K562 (cell line): ENCODE results near the gene PPP4C. TPM values are rescaled to one million over a fixed set of nuclear protein-coding genes. Genes with fewer than 3 reads are reported as not detected.

Source experiments
- NCOA2 ChIP-seq, 2 experiments: fragments of 450-650 bp; IDR thresholded peaks; 2 replicates each; pipeline ENCODE4 v1.6.1; 2018; ENCODE audit warnings: mild to moderate bottlenecking in 2 of 2, moderate library complexity in 1 of 2; ENCODE audit not compliant: partially characterized antibody in 2 of 2
- SRF ChIP-seq, 2 experiments: fragments of 250-450, 450-650 bp in 1 of 2; sonication (Bioruptor Pico) in 1 of 2; sonication (generic) in 1 of 2; formaldehyde crosslinking; IDR thresholded peaks; 2 replicates each; pipeline versions ENCODE4 v1.5.0 to v1.5.1; 2020 to 2022; ENCODE audit warnings: mild to moderate bottlenecking in 1 of 2, missing genetic modification reagents in 1 of 2
- ZFX ChIP-seq: sonication (generic); formaldehyde crosslinking; IDR thresholded peaks from 2 replicates; pipeline ENCODE4 v1.8.0; 2022; ENCODE audit warnings: mild to moderate bottlenecking, missing genetic modification reagents, moderate library complexity
- polyA plus RNA-seq, 8 experiments: library from polyadenylated mRNA; depleted of rRNA in 4 of 8; stranded (reverse) in 5 of 8; unstranded in 3 of 8; fragments of >200 nt; fragmentation: Nextera tagmentation in 2 of 8; fragmentation: Illumina TruSeq in 1 of 8; extraction: Ambion mirVana in 2 of 8; extraction: Trizol in 1 of 8; gene quantifications; 2 replicates each; pipeline versions ENCODE4 v1.2.1 to v1.2.3, GENCODE V29; 2011 to 2014; ENCODE audit warnings: inconsistent platforms in 1 of 8, missing spikeins in 1 of 8
- total RNA-seq, 7 experiments: library from RNA; depleted of rRNA in 6 of 7; stranded (reverse); fragments of >200 nt in 6 of 7; fragmentation: Illumina TruSeq in 2 of 7; extraction: Trizol in 2 of 7; gene quantifications; 2 replicates each; pipeline versions ENCODE4 v1.2.1 to v1.2.3, GENCODE V29; 2011 to 2021; ENCODE audit warnings: low replicate concordance in 1 of 7
- TF ChIP-seq, protein P1 (sequence below): fragments of 250-450 bp; sonication (Bioruptor Pico); IDR thresholded peaks from 2 replicates; pipeline ENCODE4 v1.5.0; 2021
- TF ChIP-seq, protein P2 (sequence below), 2 experiments: IDR thresholded peaks; 2 replicates each; pipeline ENCODE4 v1.6.1; 2012; ENCODE audit warnings: improper control_type of control experiment in 2 of 2, low read depth in 2 of 2, low read length in 2 of 2, borderline replicate concordance in 1 of 2
- TF ChIP-seq, protein P3 (sequence below): fragments of 450-650 bp; IDR thresholded peaks from 2 replicates; pipeline ENCODE4 v1.6.1; 2016
- TF ChIP-seq, protein P4 (sequence below): fragments of 450-650 bp; IDR thresholded peaks from 2 replicates; pipeline ENCODE4 v1.6.1; 2016; ENCODE audit warnings: low read depth, mild to moderate bottlenecking, moderate library complexity
- TF ChIP-seq, protein P5 (sequence below): fragments of 200-800 bp; sonication (Bioruptor generic); IDR thresholded peaks from 2 replicates; pipeline ENCODE4 v1.6.1; 2017; ENCODE audit warnings: missing genetic modification characterization, missing compliant biosample characterization
- TF ChIP-seq, protein P6 (sequence below): fragments of 250-450 bp; sonication (Bioruptor Pico); IDR thresholded peaks from 2 replicates; pipeline ENCODE4 v1.4.0; 2020
- TF ChIP-seq, protein P7 (sequence below): conservative IDR thresholded peaks from 2 replicates; pipeline ENCODE4 v1.6.1; 2011; ENCODE audit warnings: low read depth, mild to moderate bottlenecking, low read length; ENCODE audit not compliant: control insufficient read depth

Gene PPP4C
- total and polyA plus RNA-seq, 9 of the 15 experiments (the other 6 are each of a cell fraction or from before 2014, with no cell fraction given): 3.5 to 183 (median 131) TPM

DNA sequence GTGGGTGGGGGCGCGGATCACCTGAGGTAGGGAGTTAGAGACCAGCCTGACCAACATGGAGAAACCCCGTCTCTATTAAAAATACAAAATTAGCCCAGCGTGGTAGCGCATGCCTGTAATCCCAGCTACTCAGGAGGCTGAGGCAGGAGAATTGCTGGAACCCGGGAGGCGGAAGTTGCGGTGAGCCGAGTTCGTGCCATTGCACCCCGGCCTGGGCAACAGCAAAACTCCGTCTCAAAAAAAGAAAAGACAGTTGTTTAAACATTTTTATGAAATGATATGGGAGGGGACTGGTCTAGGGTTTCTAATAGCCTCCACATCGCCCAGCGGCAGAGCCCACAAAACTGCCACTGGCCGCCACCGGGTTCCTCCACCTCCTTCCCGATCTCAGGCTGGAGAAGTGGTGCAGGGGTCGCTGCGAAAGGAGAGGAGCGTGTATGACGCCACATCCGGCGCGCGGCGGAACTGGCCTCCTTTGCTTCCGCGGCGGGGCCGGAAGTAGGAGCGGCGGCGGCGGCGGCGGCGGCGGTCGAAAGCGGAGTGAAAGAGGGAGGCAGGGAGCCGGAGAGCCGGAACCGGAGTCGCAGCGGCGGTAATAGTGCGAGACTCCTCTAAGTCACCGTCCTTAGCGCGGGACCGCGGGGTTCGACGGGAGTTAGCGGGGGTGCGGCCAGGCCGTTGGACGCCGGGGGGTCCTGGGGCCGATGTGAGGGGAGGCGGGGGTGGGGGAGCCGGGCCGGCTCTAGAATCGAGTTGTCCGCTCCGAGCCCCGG is at the start of gene PPP4C (continued):
- TF ChIP-seq, protein P1, sequence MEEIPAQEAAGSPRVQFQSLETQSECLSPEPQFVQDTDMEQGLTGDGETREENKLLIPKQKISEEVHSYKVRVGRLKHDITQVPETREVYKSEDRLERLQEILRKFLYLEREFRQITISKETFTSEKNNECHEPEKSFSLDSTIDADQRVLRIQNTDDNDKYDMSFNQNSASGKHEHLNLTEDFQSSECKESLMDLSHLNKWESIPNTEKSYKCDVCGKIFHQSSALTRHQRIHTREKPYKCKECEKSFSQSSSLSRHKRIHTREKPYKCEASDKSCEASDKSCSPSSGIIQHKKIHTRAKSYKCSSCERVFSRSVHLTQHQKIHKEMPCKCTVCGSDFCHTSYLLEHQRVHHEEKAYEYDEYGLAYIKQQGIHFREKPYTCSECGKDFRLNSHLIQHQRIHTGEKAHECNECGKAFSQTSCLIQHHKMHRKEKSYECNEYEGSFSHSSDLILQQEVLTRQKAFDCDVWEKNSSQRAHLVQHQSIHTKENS: no peak
- TF ChIP-seq, protein P2, sequence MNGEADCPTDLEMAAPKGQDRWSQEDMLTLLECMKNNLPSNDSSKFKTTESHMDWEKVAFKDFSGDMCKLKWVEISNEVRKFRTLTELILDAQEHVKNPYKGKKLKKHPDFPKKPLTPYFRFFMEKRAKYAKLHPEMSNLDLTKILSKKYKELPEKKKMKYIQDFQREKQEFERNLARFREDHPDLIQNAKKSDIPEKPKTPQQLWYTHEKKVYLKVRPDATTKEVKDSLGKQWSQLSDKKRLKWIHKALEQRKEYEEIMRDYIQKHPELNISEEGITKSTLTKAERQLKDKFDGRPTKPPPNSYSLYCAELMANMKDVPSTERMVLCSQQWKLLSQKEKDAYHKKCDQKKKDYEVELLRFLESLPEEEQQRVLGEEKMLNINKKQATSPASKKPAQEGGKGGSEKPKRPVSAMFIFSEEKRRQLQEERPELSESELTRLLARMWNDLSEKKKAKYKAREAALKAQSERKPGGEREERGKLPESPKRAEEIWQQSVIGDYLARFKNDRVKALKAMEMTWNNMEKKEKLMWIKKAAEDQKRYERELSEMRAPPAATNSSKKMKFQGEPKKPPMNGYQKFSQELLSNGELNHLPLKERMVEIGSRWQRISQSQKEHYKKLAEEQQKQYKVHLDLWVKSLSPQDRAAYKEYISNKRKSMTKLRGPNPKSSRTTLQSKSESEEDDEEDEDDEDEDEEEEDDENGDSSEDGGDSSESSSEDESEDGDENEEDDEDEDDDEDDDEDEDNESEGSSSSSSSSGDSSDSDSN (IDR thresholded peaks at IDR 0.05; ENCODE audit: borderline replicate concordance in 1 of 2, low read depth in 2 of 2, low read length in 2 of 2): 0 out of 4 replicates have a peak, but pooled peaks of 1 of the 2 experiments have one; percentile 31
- TF ChIP-seq SRF (CRISPR knock-in tag; IDR thresholded peaks at IDR 0.05) (no peak), NCOA2 (IDR thresholded peaks at IDR 0.05; ENCODE audit: partially characterized antibody in 2 of 2) (no peak), ZFX (CRISPR knock-in tag) (peak; percentile 65)
- TF ChIP-seq, protein P3, sequence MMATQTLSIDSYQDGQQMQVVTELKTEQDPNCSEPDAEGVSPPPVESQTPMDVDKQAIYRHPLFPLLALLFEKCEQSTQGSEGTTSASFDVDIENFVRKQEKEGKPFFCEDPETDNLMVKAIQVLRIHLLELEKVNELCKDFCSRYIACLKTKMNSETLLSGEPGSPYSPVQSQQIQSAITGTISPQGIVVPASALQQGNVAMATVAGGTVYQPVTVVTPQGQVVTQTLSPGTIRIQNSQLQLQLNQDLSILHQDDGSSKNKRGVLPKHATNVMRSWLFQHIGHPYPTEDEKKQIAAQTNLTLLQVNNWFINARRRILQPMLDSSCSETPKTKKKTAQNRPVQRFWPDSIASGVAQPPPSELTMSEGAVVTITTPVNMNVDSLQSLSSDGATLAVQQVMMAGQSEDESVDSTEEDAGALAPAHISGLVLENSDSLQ: no peak
- TF ChIP-seq, protein P4, sequence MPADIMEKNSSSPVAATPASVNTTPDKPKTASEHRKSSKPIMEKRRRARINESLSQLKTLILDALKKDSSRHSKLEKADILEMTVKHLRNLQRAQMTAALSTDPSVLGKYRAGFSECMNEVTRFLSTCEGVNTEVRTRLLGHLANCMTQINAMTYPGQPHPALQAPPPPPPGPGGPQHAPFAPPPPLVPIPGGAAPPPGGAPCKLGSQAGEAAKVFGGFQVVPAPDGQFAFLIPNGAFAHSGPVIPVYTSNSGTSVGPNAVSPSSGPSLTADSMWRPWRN: 0 out of 2 replicates have a peak, but pooled peaks have one; percentile 31
- TF ChIP-seq, protein P5, sequence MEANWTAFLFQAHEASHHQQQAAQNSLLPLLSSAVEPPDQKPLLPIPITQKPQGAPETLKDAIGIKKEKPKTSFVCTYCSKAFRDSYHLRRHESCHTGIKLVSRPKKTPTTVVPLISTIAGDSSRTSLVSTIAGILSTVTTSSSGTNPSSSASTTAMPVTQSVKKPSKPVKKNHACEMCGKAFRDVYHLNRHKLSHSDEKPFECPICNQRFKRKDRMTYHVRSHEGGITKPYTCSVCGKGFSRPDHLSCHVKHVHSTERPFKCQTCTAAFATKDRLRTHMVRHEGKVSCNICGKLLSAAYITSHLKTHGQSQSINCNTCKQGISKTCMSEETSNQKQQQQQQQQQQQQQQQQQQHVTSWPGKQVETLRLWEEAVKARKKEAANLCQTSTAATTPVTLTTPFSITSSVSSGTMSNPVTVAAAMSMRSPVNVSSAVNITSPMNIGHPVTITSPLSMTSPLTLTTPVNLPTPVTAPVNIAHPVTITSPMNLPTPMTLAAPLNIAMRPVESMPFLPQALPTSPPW (CRISPR knock-in tag): peak; percentile 54
- TF ChIP-seq, protein P6, sequence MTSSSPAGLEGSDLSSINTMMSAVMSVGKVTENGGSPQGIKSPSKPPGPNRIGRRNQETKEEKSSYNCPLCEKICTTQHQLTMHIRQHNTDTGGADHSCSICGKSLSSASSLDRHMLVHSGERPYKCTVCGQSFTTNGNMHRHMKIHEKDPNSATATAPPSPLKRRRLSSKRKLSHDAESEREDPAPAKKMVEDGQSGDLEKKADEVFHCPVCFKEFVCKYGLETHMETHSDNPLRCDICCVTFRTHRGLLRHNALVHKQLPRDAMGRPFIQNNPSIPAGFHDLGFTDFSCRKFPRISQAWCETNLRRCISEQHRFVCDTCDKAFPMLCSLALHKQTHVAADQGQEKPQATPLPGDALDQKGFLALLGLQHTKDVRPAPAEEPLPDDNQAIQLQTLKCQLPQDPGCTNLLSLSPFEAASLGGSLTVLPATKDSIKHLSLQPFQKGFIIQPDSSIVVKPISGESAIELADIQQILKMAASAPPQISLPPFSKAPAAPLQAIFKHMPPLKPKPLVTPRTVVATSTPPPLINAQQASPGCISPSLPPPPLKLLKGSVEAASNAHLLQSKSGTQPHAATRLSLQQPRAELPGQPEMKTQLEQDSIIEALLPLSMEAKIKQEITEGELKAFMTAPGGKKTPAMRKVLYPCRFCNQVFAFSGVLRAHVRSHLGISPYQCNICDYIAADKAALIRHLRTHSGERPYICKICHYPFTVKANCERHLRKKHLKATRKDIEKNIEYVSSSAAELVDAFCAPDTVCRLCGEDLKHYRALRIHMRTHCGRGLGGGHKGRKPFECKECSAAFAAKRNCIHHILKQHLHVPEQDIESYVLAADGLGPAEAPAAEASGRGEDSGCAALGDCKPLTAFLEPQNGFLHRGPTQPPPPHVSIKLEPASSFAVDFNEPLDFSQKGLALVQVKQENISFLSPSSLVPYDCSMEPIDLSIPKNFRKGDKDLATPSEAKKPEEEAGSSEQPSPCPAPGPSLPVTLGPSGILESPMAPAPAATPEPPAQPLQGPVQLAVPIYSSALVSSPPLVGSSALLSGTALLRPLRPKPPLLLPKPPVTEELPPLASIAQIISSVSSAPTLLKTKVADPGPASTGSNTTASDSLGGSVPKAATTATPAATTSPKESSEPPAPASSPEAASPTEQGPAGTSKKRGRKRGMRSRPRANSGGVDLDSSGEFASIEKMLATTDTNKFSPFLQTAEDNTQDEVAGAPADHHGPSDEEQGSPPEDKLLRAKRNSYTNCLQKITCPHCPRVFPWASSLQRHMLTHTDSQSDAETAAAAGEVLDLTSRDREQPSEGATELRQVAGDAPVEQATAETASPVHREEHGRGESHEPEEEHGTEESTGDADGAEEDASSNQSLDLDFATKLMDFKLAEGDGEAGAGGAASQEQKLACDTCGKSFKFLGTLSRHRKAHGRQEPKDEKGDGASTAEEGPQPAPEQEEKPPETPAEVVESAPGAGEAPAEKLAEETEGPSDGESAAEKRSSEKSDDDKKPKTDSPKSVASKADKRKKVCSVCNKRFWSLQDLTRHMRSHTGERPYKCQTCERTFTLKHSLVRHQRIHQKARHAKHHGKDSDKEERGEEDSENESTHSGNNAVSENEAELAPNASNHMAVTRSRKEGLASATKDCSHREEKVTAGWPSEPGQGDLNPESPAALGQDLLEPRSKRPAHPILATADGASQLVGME (CRISPR knock-in tag): no peak
- TF ChIP-seq, protein P7, sequence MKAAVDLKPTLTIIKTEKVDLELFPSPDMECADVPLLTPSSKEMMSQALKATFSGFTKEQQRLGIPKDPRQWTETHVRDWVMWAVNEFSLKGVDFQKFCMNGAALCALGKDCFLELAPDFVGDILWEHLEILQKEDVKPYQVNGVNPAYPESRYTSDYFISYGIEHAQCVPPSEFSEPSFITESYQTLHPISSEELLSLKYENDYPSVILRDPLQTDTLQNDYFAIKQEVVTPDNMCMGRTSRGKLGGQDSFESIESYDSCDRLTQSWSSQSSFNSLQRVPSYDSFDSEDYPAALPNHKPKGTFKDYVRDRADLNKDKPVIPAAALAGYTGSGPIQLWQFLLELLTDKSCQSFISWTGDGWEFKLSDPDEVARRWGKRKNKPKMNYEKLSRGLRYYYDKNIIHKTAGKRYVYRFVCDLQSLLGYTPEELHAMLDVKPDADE: peak; percentile 28; the same call in 1 of the 2 replicates
